Measurements from ENCODE around the gene ADRB2.

- TF ChIP-seq TOX (CRISPR knock-in tag; IDR thresholded peaks at IDR 0.05; ENCODE audit: borderline replicate concordance) (no peak), ZFP30 (CRISPR knock-in tag; IDR thresholded peaks at IDR 0.05) (no peak), ZNF8 (CRISPR knock-in tag; IDR thresholded peaks at IDR 0.05) (no peak), PPARA (CRISPR knock-in tag; IDR thresholded peaks at IDR 0.05; ENCODE audit: borderline replicate concordance) (no peak), ZC3H10 (CRISPR knock-in tag; IDR thresholded peaks at IDR 0.05) (no peak), ISL1 (CRISPR knock-in tag; IDR thresholded peaks at IDR 0.05) (no peak), ZNF70 (CRISPR knock-in tag; IDR thresholded peaks at IDR 0.05) (no peak), ARNTL (CRISPR knock-in tag; IDR thresholded peaks at IDR 0.05; ENCODE audit: borderline replicate concordance, low read depth) (no peak), ZNF565 (CRISPR knock-in tag; conservative IDR thresholded peaks at IDR 0.05; ENCODE audit: low read depth) (no peak)
Measured at GRCh38 chr5:148793261-148793660, 33.1 kb upstream of the ADRB2 start.
